ENCODE data around the gene COPS8.

The COPS8 gene

GRCh38 chr2:237051861-237052260 is 33.8 kb upstream of the COPS8 start:
- no peak overlapping the region for H3K27ac ChIP-seq
- H3K36me3 ChIP-seq (ENCODE audit: insufficient read depth, low read length) = no peaks in the 10 kb centered on the region
- no peak for DNase-seq (ENCODE audit: low read depth, low spot score)
- H3K9me3 ChIP-seq (ENCODE audit: low read depth, low read length) = 0 out of 2 replicates have a peak, but pooled peaks cover 2% of the 10 kb centered on the region
- no peak overlapping the region for H3K9ac ChIP-seq (ENCODE audit: insufficient read length)
- no peak overlapping the region for H3K4me3 ChIP-seq
- TF ChIP-seq POLR2AphosphoS5 (IDR thresholded peaks at IDR 0.05; ENCODE audit: borderline replicate concordance, low read depth, low read length) (no peak), EZH2 (IDR thresholded peaks at IDR 0.05) (no peak), FOXP2 (optimal IDR thresholded peaks at IDR 0.05; ENCODE audit: control extremely low read depth, extremely low read length, insufficient read depth) (no peak)

GRCh38 chr2:237053066-237053465 is 32.6 kb upstream of the COPS8 start:
- 0 out of 2 replicates have a peak, but pooled peaks cover 2% of the 10 kb centered on the region for H3K9me3 ChIP-seq (ENCODE audit: low read depth, low read length)
- DNase-seq (ENCODE audit: low read depth, low spot score) = no peak
- TF ChIP-seq EZH2 (IDR thresholded peaks at IDR 0.05) (no peak), POLR2AphosphoS5 (IDR thresholded peaks at IDR 0.05; ENCODE audit: borderline replicate concordance, low read depth, low read length) (no peak), FOXP2 (optimal IDR thresholded peaks at IDR 0.05; ENCODE audit: control extremely low read depth, extremely low read length, insufficient read depth) (no peak)
- H3K9ac ChIP-seq (ENCODE audit: insufficient read length) = no peak overlapping the region
- H3K4me3 ChIP-seq = no peak overlapping the region
- H3K27ac ChIP-seq = no peak overlapping the region
- H3K36me3 ChIP-seq (ENCODE audit: insufficient read depth, low read length) = no peaks in the 10 kb centered on the region

DNA sequence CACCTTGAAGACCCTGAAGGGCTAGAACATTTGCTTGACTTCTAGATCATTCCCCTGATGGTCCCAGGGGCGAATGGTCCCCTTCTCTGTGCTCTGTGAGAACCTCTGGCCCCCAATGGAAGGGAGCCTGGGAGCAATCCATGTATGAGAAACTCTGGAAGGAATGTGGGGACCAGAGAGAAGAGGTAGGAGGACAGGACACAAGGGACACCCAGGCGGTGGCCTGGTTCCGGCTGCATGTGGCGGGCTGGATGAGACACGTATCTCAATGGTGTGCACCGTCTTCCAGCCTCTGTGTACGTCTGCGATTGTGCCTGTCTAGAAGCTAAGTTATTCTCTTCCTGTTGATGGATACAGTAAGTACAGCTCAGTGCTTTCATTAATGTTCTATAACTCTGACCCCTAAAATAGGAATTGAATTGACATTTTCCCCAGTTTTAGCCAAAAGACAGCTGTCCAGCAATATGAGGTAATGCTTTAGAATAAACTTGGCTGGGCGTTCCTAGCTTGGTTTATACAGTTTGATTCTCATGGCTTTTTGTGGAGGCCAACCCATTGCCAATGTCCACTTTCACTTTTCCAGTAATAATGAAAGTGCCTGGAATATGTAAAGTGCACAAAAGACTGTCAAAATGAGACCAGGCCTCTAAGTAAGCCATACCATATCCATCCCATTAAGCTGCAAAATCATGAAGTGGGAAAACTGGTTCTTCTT is 30.1 kb upstream of the COPS8 start:
- DNase-seq (ENCODE audit: low read depth, low spot score) = no peak
- no peak overlapping the region for H3K27ac ChIP-seq

GRCh38 chr2:237056287-237056875 is 29.3 kb upstream of the COPS8 start:
- Histone ChIP-seq H3K9me3 (ENCODE audit: low read depth, low read length) (no peaks in the 10 kb centered on the region), H3K36me3 (ENCODE audit: insufficient read depth, low read length) (no peaks in the 10 kb centered on the region), H3K27ac (no peak overlapping the region), H3K4me3 (no peak overlapping the region), H3K9ac (ENCODE audit: insufficient read length) (no peak overlapping the region)
- TF ChIP-seq FOXP2 (optimal IDR thresholded peaks at IDR 0.05; ENCODE audit: control extremely low read depth, extremely low read length, insufficient read depth) = no peak
- TF ChIP-seq EZH2 (IDR thresholded peaks at IDR 0.05) = no peak
- TF ChIP-seq POLR2AphosphoS5 (IDR thresholded peaks at IDR 0.05; ENCODE audit: borderline replicate concordance, low read depth, low read length) = no peak
- DNase-seq (ENCODE audit: low read depth, low spot score) = no peak

More for the DNA sequence above, 30.1 kb upstream of the COPS8 start:
- TF ChIP-seq POLR2AphosphoS5 (IDR thresholded peaks at IDR 0.05; ENCODE audit: borderline replicate concordance, low read depth, low read length) (no peak), EZH2 (IDR thresholded peaks at IDR 0.05) (no peak), FOXP2 (optimal IDR thresholded peaks at IDR 0.05; ENCODE audit: control extremely low read depth, extremely low read length, insufficient read depth) (no peak)
- Histone ChIP-seq H3K36me3 (ENCODE audit: insufficient read depth, low read length) (no peaks in the 10 kb centered on the region), H3K9ac (ENCODE audit: insufficient read length) (no peak overlapping the region), H3K9me3 (ENCODE audit: low read depth, low read length) (no peaks in the 10 kb centered on the region), H3K4me3 (no peak overlapping the region)

- TF ChIP-seq FOXP2 (optimal IDR thresholded peaks at IDR 0.05; ENCODE audit: control extremely low read depth, extremely low read length, insufficient read depth) = no peak
- no peak for TF ChIP-seq POLR2AphosphoS5 (IDR thresholded peaks at IDR 0.05; ENCODE audit: borderline replicate concordance, low read depth, low read length)
- TF ChIP-seq EZH2 (IDR thresholded peaks at IDR 0.05) = no peak
- Histone ChIP-seq H3K9ac (ENCODE audit: insufficient read length) (no peak overlapping the region), H3K36me3 (ENCODE audit: insufficient read depth, low read length) (no peaks in the 10 kb centered on the region), H3K4me3 (no peak overlapping the region), H3K27ac (no peak overlapping the region), H3K9me3 (ENCODE audit: low read depth, low read length) (no peaks in the 10 kb centered on the region)
- DNase-seq (ENCODE audit: low read depth, low spot score) = no peak
Measured at GRCh38 chr2:237057107-237057506, 28.6 kb upstream of the COPS8 start.

- TF ChIP-seq POLR2AphosphoS5 (IDR thresholded peaks at IDR 0.05; ENCODE audit: borderline replicate concordance, low read depth, low read length) (no peak), FOXP2 (optimal IDR thresholded peaks at IDR 0.05; ENCODE audit: control extremely low read depth, extremely low read length, insufficient read depth) (no peak), EZH2 (IDR thresholded peaks at IDR 0.05) (no peak)
- no peaks in the 10 kb centered on the region for H3K36me3 ChIP-seq (ENCODE audit: insufficient read depth, low read length)
- DNase-seq (ENCODE audit: low read depth, low spot score) = no peak
- H3K4me3 ChIP-seq = no peak overlapping the region
- H3K9ac ChIP-seq (ENCODE audit: insufficient read length) = no peak overlapping the region
- H3K9me3 ChIP-seq (ENCODE audit: low read depth, low read length) = no peaks in the 10 kb centered on the region
- H3K27ac ChIP-seq = no peak overlapping the region
Measured at GRCh38 chr2:237057893-237058300, 27.8 kb upstream of the COPS8 start.

DNA sequence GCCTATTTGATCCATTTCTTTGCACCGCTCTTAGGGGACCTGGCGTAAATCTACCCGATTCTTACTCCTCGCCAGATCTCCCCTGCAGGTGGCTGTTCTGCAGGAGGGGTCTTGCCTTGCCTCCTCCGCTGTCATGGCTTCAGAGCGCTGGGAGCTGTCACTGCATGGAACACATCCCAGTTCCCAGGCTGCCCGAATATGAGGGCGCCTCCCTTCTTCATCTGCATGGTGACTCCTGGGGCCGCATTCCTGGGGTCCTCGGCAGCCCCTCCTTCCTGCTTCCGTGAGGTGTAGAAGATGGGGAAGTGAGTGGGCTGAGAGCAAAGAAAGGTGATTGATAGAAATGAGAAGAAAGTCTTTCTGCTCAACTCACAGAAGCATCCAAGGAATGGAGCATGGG is 27.3 kb upstream of the COPS8 start:
- Histone ChIP-seq H3K9me3 (ENCODE audit: low read depth, low read length) (no peaks in the 10 kb centered on the region), H3K4me3 (no peak overlapping the region), H3K9ac (ENCODE audit: insufficient read length) (no peak overlapping the region), H3K36me3 (ENCODE audit: insufficient read depth, low read length) (no peaks in the 10 kb centered on the region), H3K27ac (no peak overlapping the region)
- no peak for TF ChIP-seq EZH2 (IDR thresholded peaks at IDR 0.05)
- no peak for TF ChIP-seq FOXP2 (optimal IDR thresholded peaks at IDR 0.05; ENCODE audit: control extremely low read depth, extremely low read length, insufficient read depth)
- no peak for TF ChIP-seq POLR2AphosphoS5 (IDR thresholded peaks at IDR 0.05; ENCODE audit: borderline replicate concordance, low read depth, low read length)
- DNase-seq (ENCODE audit: low read depth, low spot score) = no peak

DNA sequence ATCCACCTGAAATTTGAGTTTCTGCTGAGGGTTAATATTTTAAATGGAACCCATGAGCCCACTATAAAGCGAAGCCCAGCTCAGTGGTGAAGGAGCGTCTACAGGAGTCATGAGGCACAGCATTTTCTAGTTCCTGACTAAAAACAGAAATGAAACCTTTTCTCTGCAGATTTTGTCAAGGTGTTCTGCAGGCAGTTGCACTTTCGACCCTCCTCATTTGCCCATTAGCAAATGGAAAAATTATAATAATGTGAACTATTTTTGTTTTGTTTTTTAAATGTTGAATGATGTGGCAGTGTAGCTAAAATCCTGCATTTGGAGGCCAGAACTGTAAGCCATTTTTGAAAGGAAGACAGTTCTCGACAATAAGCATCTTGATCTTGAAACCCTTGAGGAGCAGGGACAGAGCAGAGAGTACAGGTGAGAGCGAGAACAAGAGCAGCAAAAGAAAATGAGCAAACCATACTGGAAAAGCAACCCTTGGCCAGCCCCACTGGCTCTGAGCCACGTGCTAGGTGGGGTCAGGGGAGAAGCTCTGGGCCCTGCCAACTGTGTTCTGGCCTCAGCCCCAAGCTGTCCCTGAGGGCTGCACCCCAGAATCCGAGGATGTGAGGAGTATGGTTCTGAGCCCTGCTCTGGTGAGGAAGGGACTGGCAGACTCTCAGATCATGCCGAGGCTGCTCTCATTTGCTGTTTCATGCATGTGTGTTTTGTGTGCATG is 26.4 kb upstream of the COPS8 start:
- Histone ChIP-seq H3K27ac (no peak overlapping the region), H3K4me3 (no peak overlapping the region), H3K9me3 (ENCODE audit: low read depth, low read length) (no peaks in the 10 kb centered on the region), H3K36me3 (ENCODE audit: insufficient read depth, low read length) (no peaks in the 10 kb centered on the region), H3K9ac (ENCODE audit: insufficient read length) (no peak overlapping the region)
- no peak for DNase-seq (ENCODE audit: low read depth, low spot score)
- TF ChIP-seq FOXP2 (optimal IDR thresholded peaks at IDR 0.05; ENCODE audit: control extremely low read depth, extremely low read length, insufficient read depth) (no peak), POLR2AphosphoS5 (IDR thresholded peaks at IDR 0.05; ENCODE audit: borderline replicate concordance, low read depth, low read length) (no peak), EZH2 (IDR thresholded peaks at IDR 0.05) (no peak)
